ENCODE results near the gene STK31.

The STK31 gene

GRCh38 chr7:23698822-23699221, 11.2 kb upstream of the STK31 start:
- Histone ChIP-seq H3K4me2 (ENCODE audit: low read length, poor library complexity, severe bottlenecking) (no peak overlapping the region), H3K4me3 (ENCODE audit: insufficient read depth in 1 of 2, low read depth in 1 of 2, low read length in 2 of 2) (no peak overlapping the region), H3K36me3 (ENCODE audit: control insufficient read depth in 1 of 2, insufficient read depth in 2 of 2, low read depth in 1 of 2, low read length in 2 of 2) (peaks cover 0 to 7% of the 10 kb centered on the region in 2 experiments), H3K4me1 (ENCODE audit: control insufficient read depth, insufficient read depth, low read depth, low read length) (peaks cover 5% of the 10 kb centered on the region), H2AFZ (ENCODE audit: low read depth, low read length) (no peak overlapping the region), H2AK5ac (ENCODE audit: low read length, severe bottlenecking) (no peak overlapping the region), H2BK12ac (ENCODE audit: low read length in 2 of 2) (no peak overlapping the region), H2BK15ac (ENCODE audit: low read depth, poor library complexity, severe bottlenecking) (no peak overlapping the region), H3K18ac (ENCODE audit: low read depth in 1 of 2, low read length in 2 of 2) (no peak overlapping the region), H2BK120ac (ENCODE audit: low read depth, low read length) (no peak overlapping the region), H4K8ac (ENCODE audit: low read length) (no peak overlapping the region), H3K27me3 (ENCODE audit: control insufficient read depth in 1 of 2, insufficient read depth in 1 of 2, low read length in 2 of 2) (no peaks in the 10 kb centered on the region), H3K14ac (ENCODE audit: low read length in 2 of 2) (no peak overlapping the region), H3K23ac (ENCODE audit: low read length in 2 of 2) (no peak overlapping the region), H3K9me3 (ENCODE audit: control insufficient read depth, low read length) (peaks cover 5% of the 10 kb centered on the region), H3K79me1 (replicated peaks; ENCODE audit: low read length, poor library complexity, severe bottlenecking) (no peaks in the 10 kb centered on the region), H3K4ac (ENCODE audit: low read depth in 1 of 2, low read length in 2 of 2) (no peak overlapping the region), H3K27ac (ENCODE audit: low read length, poor library complexity, severe bottlenecking) (no peak overlapping the region), H3K9ac (ENCODE audit: low read length) (no peak overlapping the region), H2BK5ac (ENCODE audit: low read depth, low read length, poor library complexity, severe bottlenecking) (no peak overlapping the region), H4K91ac (ENCODE audit: low read length) (no peak overlapping the region)
- DNase-seq, result no peak
- WGBS, result 82% methylated on average over 1 of the region's 2 CpGs

- Histone ChIP-seq H2AK5ac (ENCODE audit: low read length, severe bottlenecking) (no peak overlapping the region), H4K91ac (ENCODE audit: low read length) (no peak overlapping the region), H3K9ac (ENCODE audit: low read length) (no peak overlapping the region), H2AFZ (ENCODE audit: low read depth, low read length) (no peak overlapping the region), H3K18ac (ENCODE audit: low read depth in 1 of 2, low read length in 2 of 2) (no peak overlapping the region), H3K4ac (ENCODE audit: low read depth in 1 of 2, low read length in 2 of 2) (no peak overlapping the region), H3K36me3 (ENCODE audit: control insufficient read depth in 1 of 2, insufficient read depth in 2 of 2, low read depth in 1 of 2, low read length in 2 of 2) (peaks cover 0 to 7% of the 10 kb centered on the region in 2 experiments), H3K14ac (ENCODE audit: low read length in 2 of 2) (no peak overlapping the region), H3K79me1 (replicated peaks; ENCODE audit: low read length, poor library complexity, severe bottlenecking) (no peaks in the 10 kb centered on the region), H3K4me2 (ENCODE audit: low read length, poor library complexity, severe bottlenecking) (no peak overlapping the region), H2BK120ac (ENCODE audit: low read depth, low read length) (no peak overlapping the region), H3K27ac (ENCODE audit: low read length, poor library complexity, severe bottlenecking) (no peak overlapping the region), H2BK5ac (ENCODE audit: low read depth, low read length, poor library complexity, severe bottlenecking) (no peak overlapping the region), H3K27me3 (ENCODE audit: control insufficient read depth in 1 of 2, insufficient read depth in 1 of 2, low read length in 2 of 2) (no peaks in the 10 kb centered on the region), H3K4me1 (ENCODE audit: control insufficient read depth, insufficient read depth, low read depth, low read length) (peaks cover 5% of the 10 kb centered on the region), H2BK15ac (ENCODE audit: low read depth, poor library complexity, severe bottlenecking) (no peak overlapping the region), H3K9me3 (ENCODE audit: control insufficient read depth, low read length) (peaks cover 14% of the 10 kb centered on the region), H2BK12ac (ENCODE audit: low read length in 2 of 2) (no peak overlapping the region), H3K23ac (ENCODE audit: low read length in 2 of 2) (no peak overlapping the region), H4K8ac (ENCODE audit: low read length) (no peak overlapping the region), H3K4me3 (ENCODE audit: insufficient read depth in 1 of 2, low read depth in 1 of 2, low read length in 2 of 2) (no peak overlapping the region)
- WGBS, result 92% methylated on average over 2 of the region's 4 CpGs
- DNase-seq, result no peak
Observed at GRCh38 chr7:23700046-23700445, 10.0 kb upstream of the STK31 start.

- Histone ChIP-seq H3K4me1 (ENCODE audit: control insufficient read depth, insufficient read depth, low read depth, low read length) (no peaks in the 10 kb centered on the region), H3K23ac (ENCODE audit: low read length in 2 of 2) (no peak overlapping the region), H3K27ac (ENCODE audit: low read length, poor library complexity, severe bottlenecking) (no peak overlapping the region), H2BK15ac (ENCODE audit: low read depth, poor library complexity, severe bottlenecking) (no peak overlapping the region), H3K9ac (ENCODE audit: low read length) (no peak overlapping the region), H3K36me3 (ENCODE audit: control insufficient read depth in 1 of 2, insufficient read depth in 2 of 2, low read depth in 1 of 2, low read length in 2 of 2) (no peaks in the 10 kb centered on the region), H3K4ac (ENCODE audit: low read depth in 1 of 2, low read length in 2 of 2) (no peak overlapping the region), H3K4me2 (ENCODE audit: low read length, poor library complexity, severe bottlenecking) (no peak overlapping the region), H4K8ac (ENCODE audit: low read length) (no peak overlapping the region), H3K14ac (ENCODE audit: low read length in 2 of 2) (no peak overlapping the region), H3K9me3 (ENCODE audit: control insufficient read depth, low read length) (peaks cover 24% of the 10 kb centered on the region), H4K91ac (ENCODE audit: low read length) (no peak overlapping the region), H3K27me3 (ENCODE audit: control insufficient read depth in 1 of 2, insufficient read depth in 1 of 2, low read length in 2 of 2) (no peaks in the 10 kb centered on the region), H3K79me1 (replicated peaks; ENCODE audit: low read length, poor library complexity, severe bottlenecking) (no peaks in the 10 kb centered on the region), H2BK12ac (ENCODE audit: low read length in 2 of 2) (no peak overlapping the region), H2AFZ (ENCODE audit: low read depth, low read length) (no peak overlapping the region), H3K18ac (ENCODE audit: low read depth in 1 of 2, low read length in 2 of 2) (no peak overlapping the region), H2BK120ac (ENCODE audit: low read depth, low read length) (no peak overlapping the region), H2AK5ac (ENCODE audit: low read length, severe bottlenecking) (no peak overlapping the region), H3K4me3 (ENCODE audit: insufficient read depth in 1 of 2, low read depth in 1 of 2, low read length in 2 of 2) (no peak overlapping the region), H2BK5ac (ENCODE audit: low read depth, low read length, poor library complexity, severe bottlenecking) (no peak overlapping the region)
- no peak for DNase-seq
- 100% methylated on average over 2 of the region's 7 CpGs for WGBS
Observed at GRCh38 chr7:23709081-23709750, 803 bp upstream of the STK31 start.

GRCh38 chr7:23712368-23713284, 2.6 kb downstream of the STK31 start:
- H3K27me3 ChIP-seq (ENCODE audit: control insufficient read depth in 1 of 2, insufficient read depth in 1 of 2, low read length in 2 of 2), result no peaks in the 10 kb centered on the region
- no peaks in the 10 kb centered on the region for H3K9me3 ChIP-seq (ENCODE audit: control insufficient read depth, low read length)
- H3K79me1 ChIP-seq (replicated peaks; ENCODE audit: low read length, poor library complexity, severe bottlenecking), result no peaks in the 10 kb centered on the region
- H2BK5ac ChIP-seq (ENCODE audit: low read depth, low read length, poor library complexity, severe bottlenecking), result no peak overlapping the region
- H3K18ac ChIP-seq (ENCODE audit: low read depth in 1 of 2, low read length in 2 of 2), result no peak overlapping the region
- H4K91ac ChIP-seq (ENCODE audit: low read length), result no peak overlapping the region
- peak overlapping the region; percentile 28 for H3K27ac ChIP-seq (ENCODE audit: low read length, poor library complexity, severe bottlenecking)
- 40% methylated on average over 8 of the region's 8 CpGs for WGBS
- no peak overlapping the region for H3K14ac ChIP-seq (ENCODE audit: low read length in 2 of 2)
- H2BK120ac ChIP-seq (ENCODE audit: low read depth, low read length), result no peak overlapping the region
- no peak overlapping the region for H3K4ac ChIP-seq (ENCODE audit: low read depth in 1 of 2, low read length in 2 of 2)
- H2BK15ac ChIP-seq (ENCODE audit: low read depth, poor library complexity, severe bottlenecking), result no peak overlapping the region
- no peak overlapping the region for H3K23ac ChIP-seq (ENCODE audit: low read length in 2 of 2)
- H3K4me2 ChIP-seq (ENCODE audit: low read length, poor library complexity, severe bottlenecking), result peak overlapping the region; percentile 8
- no peak overlapping the region for H3K4me3 ChIP-seq (ENCODE audit: insufficient read depth in 1 of 2, low read depth in 1 of 2, low read length in 2 of 2)
- H3K9ac ChIP-seq (ENCODE audit: low read length), result peak overlapping the region; percentile 38
- H2AK5ac ChIP-seq (ENCODE audit: low read length, severe bottlenecking), result no peak overlapping the region
- no peaks in the 10 kb centered on the region for H3K36me3 ChIP-seq (ENCODE audit: control insufficient read depth in 1 of 2, insufficient read depth in 2 of 2, low read depth in 1 of 2, low read length in 2 of 2)
- no peak overlapping the region for H4K8ac ChIP-seq (ENCODE audit: low read length)
- no peaks in the 10 kb centered on the region for H3K4me1 ChIP-seq (ENCODE audit: control insufficient read depth, insufficient read depth, low read depth, low read length)
- peak; percentile 67 for DNase-seq
- H2AFZ ChIP-seq (ENCODE audit: low read depth, low read length), result no peak overlapping the region
- H2BK12ac ChIP-seq (ENCODE audit: low read length in 2 of 2), result no peak overlapping the region
